T-cell (primary cell): Measurements from ENCODE around the gene C6orf47. TPM values are rescaled to one million over a fixed set of nuclear protein-coding genes. Genes with fewer than 3 reads are reported as not detected.

Experiments used
- ATAC-seq, 4 experiments: fragments of 200-7000 bp in 3 of 4; fragments of 150-1000 bp in 1 of 4; cut with Tn5 transposase; replicated peaks in 1 of 4; 1 replicate in 3 of 4; 2 replicates in 1 of 4; pipeline ENCODE4 v1.10.0; 2021; ENCODE audit warnings: moderate library complexity in 3 of 4, mild to moderate bottlenecking in 2 of 4, moderate number of reproducible peaks in 1 of 4
- CTCF ChIA-PET, 2 donors: fragments of 300-600 bp; sonication (Branson Sonifier 250); formaldehyde crosslinking; loops; one replicate each; lab custom pipeline; 2022; ENCODE audit warnings: antibody characterized with exemption in 2 of 2; lab: Charles Lee
- POLR2A ChIA-PET, 2 donors: fragments of 300-600 bp; sonication (Branson Sonifier 250); formaldehyde crosslinking; loops; one replicate each; lab custom pipeline; 2022; ENCODE audit warnings: antibody characterized with exemption in 2 of 2; lab: Charles Lee
- DNase-seq, 35 experiments: peaks; one replicate each; pipeline versions ENCODE4 v3.0.0 to v3.0.0-alpha.2; 2013 to 2023
- H3K27ac ChIP-seq: one replicate; pipeline ENCODE4 v1.5.1; 2013; ENCODE audit warnings: low read length
- H3K27me3 ChIP-seq, 2 experiments: replicated peaks in 1 of 2; 1 replicate in 1 of 2; 2 replicates in 1 of 2; pipeline versions ENCODE4 v1.6.1 to v1.7.0; 2013; ENCODE audit warnings: low read length in 1 of 2, mixed read lengths in 1 of 2; ENCODE audit not compliant: control insufficient read depth in 2 of 2, insufficient read depth in 2 of 2; ENCODE audit errors: extremely low read depth in 1 of 2
- H3K36me3 ChIP-seq, 2 donors: 1 replicate in 1 of 2; 2 replicates in 1 of 2; pipeline versions ENCODE4 v1.6.1 to v1.7.0; 2013; ENCODE audit warnings: low read length in 1 of 2; ENCODE audit not compliant: control insufficient read depth in 2 of 2, insufficient read depth in 1 of 2; ENCODE audit errors: extremely low read depth in 1 of 2
- H3K4me1 ChIP-seq, 2 experiments: 1 replicate in 1 of 2; 2 replicates in 1 of 2; pipeline versions ENCODE4 v1.6.1 to v1.7.0; 2013; ENCODE audit warnings: low read length in 2 of 2, mixed read lengths in 1 of 2; ENCODE audit not compliant: insufficient read depth in 2 of 2, control insufficient read depth in 1 of 2; ENCODE audit errors: extremely low read depth in 1 of 2
- H3K4me3 ChIP-seq, 2 donors: 1 replicate in 1 of 2; 2 replicates in 1 of 2; pipeline versions ENCODE4 v1.5.1 to v1.7.0; 2013; ENCODE audit warnings: mild to moderate bottlenecking in 2 of 2, low read length in 1 of 2, moderate library complexity in 1 of 2; ENCODE audit not compliant: control insufficient read depth in 1 of 2; ENCODE audit errors: extremely low read depth in 1 of 2
- H3K9me3 ChIP-seq: 2 replicates; pipeline ENCODE4 v1.7.0; 2013
- H3K27ac Mint-ChIP-seq, 2 donors: one replicate each; pipeline ENCODE4 v1.8.0; 2020 to 2021; ENCODE audit warnings: mild to moderate bottlenecking in 2 of 2, mixed read lengths in 2 of 2
- H3K27me3 Mint-ChIP-seq, 2 donors: one replicate each; pipeline ENCODE4 v1.8.0; 2021 to 2022; ENCODE audit warnings: mixed read lengths in 2 of 2
- H3K36me3 Mint-ChIP-seq: one replicate; pipeline ENCODE4 v1.8.0; 2021; ENCODE audit warnings: mixed read lengths
- H3K4me1 Mint-ChIP-seq, 3 donors: one replicate each; pipeline ENCODE4 v1.8.0; 2020 to 2022; ENCODE audit warnings: mixed read lengths in 3 of 3, mild to moderate bottlenecking in 1 of 3
- H3K4me3 Mint-ChIP-seq, 3 donors: one replicate each; pipeline ENCODE4 v1.8.0; 2020 to 2022; ENCODE audit warnings: mild to moderate bottlenecking in 3 of 3, mixed read lengths in 3 of 3, moderate library complexity in 3 of 3
- H3K9me3 Mint-ChIP-seq, 3 donors: one replicate each; pipeline ENCODE4 v1.8.0; 2020 to 2022; ENCODE audit warnings: mixed read lengths in 3 of 3
- WGBS: methylation state at CpG from one replicate; pipeline ENCODE4 v1.1.5; 2013; ENCODE audit warnings: missing lambda C conversion rate; ENCODE audit not compliant: insufficient coverage; 5-methylcytosine and 5-hydroxymethylcytosine counted together
- total RNA-seq, 35 experiments: library from RNA in 6 of 35; stranded (reverse) in 6 of 35; fragments of 120-200 nt in 1 of 35; gene quantifications; one replicate each; pipeline versions ENCODE4 v1.2.1 to v1.2.4 and lab custom pipeline; 2013 to 2026

Gene C6orf47
- total RNA-seq, 5 donors from 2014 or later (not counting 1 experiment from before 2014, with no cell fraction given), result 16.3 to 36.2 (median 33.4) TPM

DNA sequence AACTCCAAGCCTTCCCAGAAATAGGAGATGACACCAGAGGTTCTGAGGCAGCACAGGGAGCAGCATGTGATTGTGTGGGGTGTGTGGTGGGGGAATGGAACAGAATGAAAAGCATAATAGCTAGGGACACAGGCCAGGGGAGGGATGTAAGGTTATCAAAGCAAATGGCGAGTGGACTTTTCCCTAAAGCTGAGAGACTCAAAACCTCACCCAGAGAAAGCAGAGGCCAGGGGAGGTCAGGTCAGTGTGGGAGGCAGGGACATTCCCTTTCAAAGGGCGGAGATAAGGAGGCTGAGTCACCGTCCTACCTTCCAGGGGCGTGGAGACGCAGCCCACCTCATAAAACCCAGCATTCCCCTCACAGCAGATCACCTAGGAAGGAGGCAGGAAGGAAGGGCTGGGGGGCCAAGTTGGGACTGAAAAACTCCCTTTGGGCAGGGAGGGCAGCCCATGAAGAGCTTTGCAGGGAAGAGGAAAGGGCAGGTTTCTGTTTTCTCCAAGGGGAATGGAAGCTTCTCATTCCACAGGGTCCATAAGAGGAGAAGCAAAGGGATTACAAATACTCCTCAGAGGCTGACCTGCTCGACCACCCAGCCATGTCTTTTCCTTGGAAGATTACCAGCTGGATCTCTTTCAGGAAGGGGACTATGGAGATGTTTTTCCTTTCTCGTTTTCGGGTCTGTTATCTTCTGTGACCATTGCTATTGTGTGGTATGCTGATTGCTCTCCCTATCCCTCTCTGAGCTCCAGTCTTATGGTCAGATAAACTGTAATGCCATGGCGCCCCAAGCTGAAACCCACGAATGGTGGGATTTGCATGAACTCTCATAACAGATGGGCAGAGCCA is 29.9 kb upstream of the C6orf47 start:
- ChIA-PET CTCF (interaction anchor here (0.5 to 1.0 kb wide), 5 partner anchors 12 to 432 kb away, joined by 3 to 5 read pairs (median 3); no protein-coding TSS in a partner anchor), POLR2A (interaction anchor here (0.5 to 0.6 kb wide), 4 partner anchors 67 to 1184 kb away, joined by 3 to 6 read pairs (median 4); no protein-coding TSS in a partner anchor)
- peak overlapping the region in 1 of 2 donors; percentile 43 for H3K27ac Mint-ChIP-seq
- H3K4me3 ChIP-seq, result no peak overlapping the region
- no peaks in the 10 kb centered on the region for H3K27me3 ChIP-seq
- peaks cover 25 to 88% of the 10 kb centered on the region in 2 donors for H3K36me3 ChIP-seq
- H3K27me3 Mint-ChIP-seq, result no peaks in the 10 kb centered on the region
- H3K4me1 ChIP-seq, result no peaks in the 10 kb centered on the region
- WGBS, result 100% methylated on average over 1 of the region's 10 CpGs
- no peaks in the 10 kb centered on the region for H3K4me1 Mint-ChIP-seq
- no peak overlapping the region for H3K4me3 Mint-ChIP-seq
- H3K9me3 ChIP-seq, result no peaks in the 10 kb centered on the region
- DNase-seq, result no peak
- H3K9me3 Mint-ChIP-seq, result no peaks in the 10 kb centered on the region
- no peak overlapping the region for H3K27ac ChIP-seq
- ATAC-seq, result no peak
- peaks cover 54% of the 10 kb centered on the region for H3K36me3 Mint-ChIP-seq

DNA sequence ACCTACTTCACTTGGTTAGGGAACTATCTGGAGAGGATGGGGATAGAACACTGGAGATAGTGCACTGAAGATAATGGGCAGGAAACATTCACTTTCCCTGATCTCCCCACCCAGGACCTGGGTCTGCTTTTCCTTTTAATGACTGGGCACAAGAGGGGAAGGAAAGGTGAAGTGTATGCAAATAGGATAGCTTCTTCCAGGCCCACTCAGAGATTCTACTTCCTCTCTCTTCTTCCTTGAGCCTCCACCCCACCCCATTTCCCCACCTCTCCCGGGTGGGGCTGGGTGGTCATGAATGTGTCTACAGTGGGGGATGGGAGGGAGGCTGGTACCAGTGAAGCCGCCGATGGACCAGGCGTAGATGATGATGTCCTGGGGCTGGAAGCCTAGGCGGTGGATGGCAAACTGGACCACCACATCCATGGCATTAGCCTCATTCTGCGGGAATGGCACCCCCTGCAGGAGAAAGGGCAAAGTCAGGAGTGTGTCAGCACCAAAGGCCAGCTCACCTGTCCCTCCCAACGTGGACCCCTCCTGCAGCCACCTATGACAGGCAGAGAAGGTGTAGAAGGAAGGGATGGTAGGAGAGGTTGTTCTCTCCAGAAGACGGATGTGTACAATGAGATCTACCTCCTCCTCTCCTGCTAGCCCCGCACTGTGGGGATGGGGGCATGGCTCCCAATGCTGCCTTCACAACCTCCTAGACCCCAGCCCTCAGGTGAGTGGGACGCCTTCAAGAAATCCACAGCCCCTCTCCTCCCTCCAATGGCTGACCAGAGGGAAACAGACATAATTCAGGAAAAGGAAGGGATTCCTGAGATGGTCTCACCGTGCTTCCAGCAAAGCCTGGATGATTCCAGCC is 28.9 kb upstream of the C6orf47 start:
- Histone ChIP-seq H3K9me3 (no peaks in the 10 kb centered on the region), H3K27ac (no peak overlapping the region), H3K4me1 (no peaks in the 10 kb centered on the region), H3K4me3 (no peak overlapping the region), H3K36me3 (peaks cover 25 to 80% of the 10 kb centered on the region in 2 donors), H3K27me3 (no peaks in the 10 kb centered on the region)
- H3K9me3 Mint-ChIP-seq, result no peaks in the 10 kb centered on the region
- no peaks in the 10 kb centered on the region for H3K27me3 Mint-ChIP-seq
- H3K4me1 Mint-ChIP-seq, result no peaks in the 10 kb centered on the region
- POLR2A ChIA-PET, result interaction anchor here in 1 of 2 donors (0.6 kb wide), 1 partner anchor 66 kb away, joined by 3 read pairs; no protein-coding TSS in a partner anchor
- 98% methylated on average over 5 of the region's 11 CpGs for WGBS
- ATAC-seq (peak in 1 of 4 experiments; percentile 26), DNase-seq (peak in 2 of 35 experiments; percentile 19 to 27)
- CTCF ChIA-PET, result no interaction called here
- no peak overlapping the region for H3K4me3 Mint-ChIP-seq
- H3K27ac Mint-ChIP-seq, result peak overlapping the region in 1 of 2 donors; percentile 43
- H3K36me3 Mint-ChIP-seq, result peaks cover 49% of the 10 kb centered on the region

DNA sequence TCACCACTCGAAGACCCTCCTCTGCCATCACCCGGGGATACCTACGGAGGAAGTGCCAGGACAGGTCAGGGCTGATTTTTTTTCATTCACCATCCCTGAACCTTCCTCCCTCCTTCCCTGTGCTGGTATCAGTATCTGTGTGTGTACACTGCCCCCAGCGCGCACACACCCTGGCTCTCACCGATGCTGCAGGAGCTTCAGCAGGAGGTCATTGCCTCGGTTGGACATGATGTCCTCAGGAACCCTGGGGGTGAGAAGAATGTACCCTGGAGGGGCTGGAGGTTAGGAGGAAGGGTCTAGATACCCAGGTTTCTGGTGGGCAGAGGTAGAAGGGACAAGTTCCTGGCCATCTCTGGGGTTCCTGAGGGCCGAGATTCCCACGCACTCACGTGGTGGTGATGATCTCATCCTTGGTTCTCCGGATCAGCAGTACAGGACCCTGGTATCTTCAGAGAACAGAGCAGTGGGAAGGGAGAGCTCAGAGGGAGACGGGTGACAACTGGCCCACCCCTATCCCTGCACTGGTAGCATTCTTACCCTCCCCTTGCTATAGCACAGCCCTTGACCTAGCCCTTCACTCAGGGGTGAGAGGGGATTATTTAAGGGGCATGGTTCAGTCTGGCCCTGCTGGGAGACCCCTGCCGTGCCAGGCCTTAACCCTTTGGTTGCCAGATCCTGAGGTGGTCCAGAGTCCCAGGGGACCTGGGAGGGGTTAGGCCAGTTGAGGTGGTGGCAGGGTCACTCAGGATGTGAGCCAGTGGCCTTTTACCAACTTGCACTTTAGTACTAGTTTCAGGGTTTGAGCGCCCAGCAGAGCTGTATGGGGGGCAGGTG is 27.5 kb upstream of the C6orf47 start:
- CTCF ChIA-PET, result no interaction called here
- no peak overlapping the region for H3K27ac ChIP-seq
- 98% methylated on average over 4 of the region's 14 CpGs for WGBS

DNA sequence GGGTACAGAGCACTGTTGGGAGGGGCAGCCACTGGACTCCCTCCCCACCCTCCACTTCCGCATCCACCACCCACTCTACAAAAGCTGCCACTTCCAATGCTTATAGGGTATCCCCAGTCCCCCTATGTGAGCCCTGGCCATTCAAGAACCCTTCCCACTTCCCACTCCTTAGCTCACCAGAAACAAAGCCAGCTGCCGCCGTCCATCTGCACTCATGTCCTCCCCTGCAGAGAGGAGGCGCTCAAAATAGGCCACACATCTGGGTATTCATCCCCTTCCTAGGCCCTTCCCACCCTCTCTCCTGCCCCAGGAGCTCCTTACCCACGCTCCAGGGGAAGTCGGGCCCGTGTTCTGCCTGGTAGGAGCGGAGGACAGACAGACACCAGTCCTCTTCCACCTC is 26.7 kb upstream of the C6orf47 start:
- no peak for ATAC-seq
- CTCF ChIA-PET, result no interaction called here
- H3K27ac ChIP-seq, result no peak overlapping the region
- no peaks in the 10 kb centered on the region for H3K4me1 Mint-ChIP-seq
- H3K27me3 Mint-ChIP-seq, result no peaks in the 10 kb centered on the region
- peaks cover 11 to 60% of the 10 kb centered on the region in 2 donors for H3K36me3 ChIP-seq
- no peak for DNase-seq
- no peak overlapping the region for H3K4me3 Mint-ChIP-seq
- H3K4me3 ChIP-seq, result no peak overlapping the region
- peaks cover 41% of the 10 kb centered on the region for H3K36me3 Mint-ChIP-seq
- H3K27ac Mint-ChIP-seq, result no peak overlapping the region
- no peaks in the 10 kb centered on the region for H3K9me3 ChIP-seq
- no peaks in the 10 kb centered on the region for H3K9me3 Mint-ChIP-seq
- no peaks in the 10 kb centered on the region for H3K27me3 ChIP-seq
- H3K4me1 ChIP-seq, result no peaks in the 10 kb centered on the region
- WGBS, result 97% methylated on average over 4 of the region's 8 CpGs
- POLR2A ChIA-PET, result no interaction called here

More for the DNA sequence above, 27.5 kb upstream of the C6orf47 start:
- Mint-ChIP-seq H3K9me3 (no peaks in the 10 kb centered on the region), H3K4me3 (no peak overlapping the region), H3K27me3 (no peaks in the 10 kb centered on the region), H3K27ac (no peak overlapping the region), H3K4me1 (no peaks in the 10 kb centered on the region), H3K36me3 (peaks cover 46% of the 10 kb centered on the region)
- H3K4me1 ChIP-seq, result no peaks in the 10 kb centered on the region
- H3K27me3 ChIP-seq, result no peaks in the 10 kb centered on the region
- POLR2A ChIA-PET, result no interaction called here
- no peak for DNase-seq
- H3K36me3 ChIP-seq, result peaks cover 19 to 68% of the 10 kb centered on the region in 2 donors
- no peaks in the 10 kb centered on the region for H3K9me3 ChIP-seq
- no peak overlapping the region for H3K4me3 ChIP-seq
- no peak for ATAC-seq

DNA sequence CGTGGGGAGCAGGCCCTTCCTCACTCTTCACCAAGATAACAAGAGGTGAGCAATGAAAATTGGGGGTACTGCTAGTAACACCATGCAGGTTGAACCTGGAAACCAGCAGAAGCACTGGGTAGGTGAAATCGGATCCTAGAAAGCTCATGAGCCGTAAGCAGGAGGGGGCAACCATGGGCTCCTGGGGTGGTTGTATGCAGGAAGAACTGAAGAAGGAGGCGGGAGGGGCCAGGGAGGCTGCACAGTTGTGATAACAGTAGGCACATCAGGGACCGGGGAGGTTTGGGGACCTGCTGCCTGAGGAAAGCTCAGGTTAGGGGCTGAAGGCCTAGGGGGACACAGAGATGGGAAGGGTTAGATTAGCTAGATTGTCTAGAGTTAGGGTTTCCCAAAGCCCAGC is 25.9 kb upstream of the C6orf47 start:
- Histone ChIP-seq H3K4me3 (no peak overlapping the region), H3K4me1 (peaks cover 0 to 6% of the 10 kb centered on the region in 2 experiments), H3K27me3 (no peaks in the 10 kb centered on the region), H3K27ac (no peak overlapping the region), H3K36me3 (peaks cover 10 to 54% of the 10 kb centered on the region in 2 donors), H3K9me3 (no peaks in the 10 kb centered on the region)
- H3K4me3 Mint-ChIP-seq, result no peak overlapping the region
- H3K27ac Mint-ChIP-seq, result peak overlapping the region; percentile 28 to 36
- WGBS, result 100% methylated on average over 3 of the region's 5 CpGs
- peaks cover 38% of the 10 kb centered on the region for H3K36me3 Mint-ChIP-seq
- H3K27me3 Mint-ChIP-seq, result no peaks in the 10 kb centered on the region
- ChIA-PET CTCF (no interaction called here), POLR2A (no interaction called here)
- DNase-seq (no peak), ATAC-seq (no peak)
- H3K9me3 Mint-ChIP-seq, result no peaks in the 10 kb centered on the region
- H3K4me1 Mint-ChIP-seq, result peaks cover 2 to 5% (median 3%) of the 10 kb centered on the region in 3 donors
